Gastrocnemius medialis (tissue), 4 donors: Measurements from ENCODE around the gene CD58.

Experiments
- CTCF ChIP-seq, 5 experiments: fragments of 450-650 bp in 3 of 5; fragments of 200-600 bp in 2 of 5; sonication (generic) in 2 of 5; IDR thresholded peaks in 4 of 5; conservative IDR thresholded peaks in 1 of 5; 1 replicate in 4 of 5; 2 replicates in 1 of 5; pipeline ENCODE4 v1.5.1; 2016 to 2019; ENCODE audit warnings: antibody characterized with exemption in 5 of 5, mild to moderate bottlenecking in 3 of 5, moderate library complexity in 3 of 5
- POLR2A ChIP-seq, 2 donors: fragments of 450-650 bp; IDR thresholded peaks; one replicate each; pipeline ENCODE4 v1.6.1; 2017; ENCODE audit warnings: antibody characterized with exemption in 2 of 2, mild to moderate bottlenecking in 2 of 2, moderate library complexity in 2 of 2

- TF ChIP-seq POLR2A (IDR thresholded peaks at IDR 0.05) = no peak
- TF ChIP-seq CTCF (IDR thresholded peaks at IDR 0.05 in 4 of 5, conservative IDR thresholded peaks at IDR 0.05 in 1 of 5) = no peak
Measured at GRCh38 chr1:116572099-116572498, 1.3 kb upstream of the CD58 start.
